AG08396 (cell line): ENCODE results near the gene ADAMTS15.

ENCODE experiments used
- DNase-seq: peaks from one replicate; pipeline ENCODE4 v3.0.0; 2012; ENCODE audit warnings: low spot score, mixed read lengths

ADAMTS15 gene

DNA sequence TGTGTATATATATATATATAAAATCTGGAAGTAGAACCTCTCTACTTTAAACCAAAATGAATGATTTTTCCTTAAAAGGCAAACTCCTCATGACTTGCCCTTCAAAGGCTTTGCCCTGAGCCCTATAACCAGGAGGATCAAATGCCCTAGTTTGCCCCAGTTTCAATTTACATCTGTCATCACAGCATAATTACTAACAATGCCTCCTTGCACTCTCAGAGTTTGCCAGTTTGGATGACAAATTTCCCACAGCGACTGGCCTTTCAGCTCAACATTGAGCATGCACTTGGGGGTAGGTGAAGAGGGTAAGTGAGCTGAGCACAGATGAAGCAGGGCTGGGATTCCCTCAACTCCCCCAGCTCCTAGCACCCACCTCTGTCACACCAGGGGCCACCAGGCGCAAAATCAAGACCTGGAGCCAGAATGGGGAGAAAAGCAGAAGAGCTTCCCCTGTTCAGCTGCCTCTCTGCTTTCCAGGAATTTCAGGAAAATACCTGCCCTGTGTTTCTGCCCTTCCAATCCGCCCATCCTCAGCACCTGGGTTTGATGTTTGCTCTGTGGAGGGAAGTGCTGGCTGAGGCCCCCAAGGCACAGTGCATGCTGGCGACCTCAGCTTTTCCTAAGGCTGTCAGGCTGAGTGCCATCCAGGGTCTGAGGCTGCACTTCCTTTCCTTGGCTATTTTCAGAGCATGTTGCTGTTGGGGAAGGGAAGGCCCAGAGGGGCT is 67.5 kb downstream of the ADAMTS15 start:
- no peak for DNase-seq

DNA sequence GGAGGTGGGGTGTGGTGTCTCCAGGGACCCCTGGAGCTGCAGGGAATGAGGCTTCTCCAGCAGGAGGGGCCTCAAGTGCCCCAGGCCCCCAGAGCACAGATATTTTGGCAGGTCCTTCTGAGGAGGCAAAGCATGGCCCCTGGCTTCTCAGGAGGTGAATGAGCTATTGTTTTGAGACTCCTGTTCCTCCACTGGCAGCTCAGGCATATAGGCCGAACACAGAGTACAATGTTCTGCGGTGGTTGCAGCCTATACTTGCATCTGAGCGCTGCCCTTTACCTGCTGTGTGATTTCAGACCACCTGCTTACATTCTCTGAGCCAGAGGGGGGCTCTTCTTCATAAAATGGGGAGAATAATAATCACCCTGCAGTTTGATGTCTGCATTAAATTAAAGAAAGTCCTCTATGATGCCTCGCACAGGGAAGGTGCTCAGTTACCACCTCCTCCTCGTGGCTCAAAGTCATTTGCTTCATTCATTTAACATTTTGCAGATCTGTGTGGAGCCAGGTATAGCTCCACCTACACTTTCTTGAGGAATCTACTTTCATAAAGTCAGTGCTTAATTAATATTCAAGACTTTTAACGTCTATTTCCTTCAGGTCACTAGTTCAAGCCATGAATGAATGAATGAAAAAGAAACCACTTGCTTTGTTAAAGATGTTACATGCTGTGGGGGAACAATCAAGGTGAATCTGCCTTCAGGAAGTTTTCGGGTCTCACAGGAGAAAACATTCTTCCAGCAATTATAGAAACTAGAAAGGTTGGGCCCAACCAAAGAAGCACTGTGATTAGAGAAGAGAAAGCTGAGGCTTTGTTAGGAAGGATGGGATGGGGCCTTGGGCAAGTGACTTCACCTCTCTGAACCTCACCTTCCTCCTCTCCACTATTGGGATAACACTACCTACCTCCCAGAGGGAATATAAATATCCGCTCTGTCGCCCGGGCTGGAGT is 68.4 kb downstream of the ADAMTS15 start:
- DNase-seq: no peak

DNA sequence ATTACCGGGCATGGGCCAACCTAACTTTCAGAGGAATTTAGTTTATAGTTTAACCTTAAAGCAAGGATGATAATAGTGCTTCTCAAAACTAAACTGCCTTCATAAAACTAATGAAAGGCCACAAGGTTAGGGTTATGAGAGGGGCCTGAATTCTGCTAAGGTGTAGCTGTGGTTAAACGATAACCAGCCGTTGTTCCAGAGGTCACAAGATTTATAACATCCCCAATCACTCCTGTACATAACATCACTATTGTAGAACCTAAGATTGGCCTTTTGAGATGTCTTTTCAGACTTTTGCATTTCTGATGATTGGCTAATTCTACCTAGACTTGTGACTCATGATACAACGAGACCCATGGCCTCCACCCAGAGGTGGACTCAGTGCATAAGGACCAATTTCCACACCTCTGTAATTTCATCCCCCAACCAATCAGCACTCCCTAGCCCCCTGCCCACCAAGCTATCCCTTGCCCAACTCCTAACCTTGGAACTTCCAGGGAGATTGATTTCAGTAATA is 69.8 kb downstream of the ADAMTS15 start:
- DNase-seq: no peak

DNA sequence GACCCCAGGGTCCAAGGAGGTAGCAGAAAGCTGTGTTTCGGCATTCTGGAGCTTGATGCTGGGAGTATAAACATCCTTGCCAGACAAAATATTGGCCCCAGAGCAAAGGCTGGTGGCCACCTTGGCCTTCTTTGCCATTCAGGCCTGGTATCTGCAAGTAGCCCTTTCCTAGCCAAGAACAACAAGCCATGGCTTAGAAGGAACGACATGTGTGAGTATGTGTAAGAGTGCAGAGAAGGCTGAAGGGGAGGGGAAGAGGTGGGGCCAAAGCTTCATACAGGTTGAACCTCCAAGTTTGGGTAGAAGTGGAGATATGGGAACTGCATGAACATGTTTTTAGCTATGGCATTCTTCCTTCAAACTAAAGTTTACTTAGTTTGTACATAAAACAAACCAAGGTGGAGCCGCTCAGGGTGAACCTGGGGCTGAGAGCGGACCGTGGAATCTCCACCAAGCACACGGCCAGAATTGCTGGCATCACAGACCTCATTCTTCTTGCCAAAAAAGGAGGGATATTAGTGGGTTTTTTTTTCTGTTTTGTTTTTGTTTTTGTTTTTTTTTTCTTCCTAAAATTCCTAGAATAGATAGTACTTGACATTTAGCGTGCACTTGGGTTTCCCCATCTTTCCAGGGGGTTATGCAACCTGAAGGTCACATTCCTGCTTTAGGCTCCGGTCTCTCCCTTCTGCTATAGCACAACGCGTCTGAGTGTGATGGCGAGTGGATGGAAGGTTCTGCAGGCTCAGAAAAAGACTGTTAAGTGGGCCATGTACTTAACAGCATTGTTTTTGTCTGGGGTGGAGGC is 70.9 kb downstream of the ADAMTS15 start:
- DNase-seq: no peak

DNA sequence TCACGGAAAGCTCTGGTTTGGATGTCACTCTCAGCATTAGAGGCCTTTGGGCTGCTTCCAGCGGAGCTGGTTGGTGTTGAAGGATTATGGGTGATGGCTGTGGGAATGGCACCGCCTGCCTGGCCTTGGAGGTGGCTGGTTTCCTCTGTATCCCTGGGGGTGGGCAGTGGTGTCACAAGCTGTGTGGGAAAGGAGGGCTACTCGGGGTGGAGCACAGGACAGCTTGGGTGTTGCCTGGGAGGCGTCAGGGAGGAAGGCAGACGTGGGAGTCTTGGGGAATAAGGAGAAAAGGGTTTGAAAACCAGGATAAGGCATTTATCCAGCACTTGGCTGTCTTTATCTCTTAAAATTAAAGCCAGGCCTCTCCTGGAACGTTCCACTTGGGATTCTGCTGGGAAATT is 71.8 kb downstream of the ADAMTS15 start:
- no peak for DNase-seq

DNA sequence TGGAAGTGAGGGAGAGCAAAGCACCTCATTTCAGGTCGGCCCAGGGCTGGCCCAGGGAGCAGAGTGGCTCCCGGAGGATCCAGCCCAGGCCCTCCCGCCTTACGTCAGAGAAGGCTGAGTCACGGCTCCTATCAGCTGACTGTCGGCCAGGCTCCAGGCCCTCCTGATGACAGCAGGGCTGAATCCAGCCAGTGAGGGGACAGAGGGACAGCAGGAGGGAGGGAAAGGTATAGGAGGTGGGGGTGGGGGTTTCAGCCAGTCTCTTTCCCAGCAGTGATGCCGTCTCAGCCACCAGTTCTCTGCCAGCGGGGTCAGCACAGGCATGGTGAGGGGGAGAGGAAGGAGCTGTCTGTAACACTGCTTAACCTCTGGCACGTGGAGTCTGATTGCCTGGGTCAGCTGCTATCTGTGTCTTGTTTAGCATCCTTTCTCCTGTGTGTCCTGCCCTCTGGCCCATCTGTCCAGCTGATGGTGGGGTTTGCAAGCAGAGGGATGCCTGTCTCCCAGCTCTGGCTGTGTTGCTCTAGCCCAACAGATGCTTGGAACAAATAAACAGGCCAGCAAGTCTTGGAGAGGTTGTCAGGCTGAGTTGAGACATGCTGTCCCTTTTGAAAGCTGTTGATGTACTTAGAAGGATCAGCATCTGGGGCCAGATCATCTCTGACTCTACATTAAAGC is 74.0 kb downstream of the ADAMTS15 start:
- DNase-seq: peak; percentile 92

DNA sequence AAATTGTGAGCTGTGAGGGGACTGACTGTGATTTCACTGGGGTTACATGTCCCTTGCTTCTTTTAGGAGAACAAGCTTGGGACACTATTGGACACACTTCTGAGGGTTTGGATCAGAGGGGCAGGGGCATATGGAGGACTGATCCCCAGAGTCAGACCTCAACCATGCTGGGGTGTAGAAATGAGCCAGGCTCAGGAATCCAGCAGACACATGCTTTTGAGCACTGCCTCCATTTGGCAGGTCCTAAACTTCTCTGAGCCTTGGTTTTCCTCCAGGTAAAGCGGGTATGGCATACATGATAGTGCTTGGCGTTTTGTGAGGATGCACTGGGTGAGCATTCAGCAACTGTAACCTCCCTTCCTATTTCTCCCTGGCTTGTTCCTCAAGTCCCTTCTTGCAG is 74.7 kb downstream of the ADAMTS15 start:
- DNase-seq: no peak

DNA sequence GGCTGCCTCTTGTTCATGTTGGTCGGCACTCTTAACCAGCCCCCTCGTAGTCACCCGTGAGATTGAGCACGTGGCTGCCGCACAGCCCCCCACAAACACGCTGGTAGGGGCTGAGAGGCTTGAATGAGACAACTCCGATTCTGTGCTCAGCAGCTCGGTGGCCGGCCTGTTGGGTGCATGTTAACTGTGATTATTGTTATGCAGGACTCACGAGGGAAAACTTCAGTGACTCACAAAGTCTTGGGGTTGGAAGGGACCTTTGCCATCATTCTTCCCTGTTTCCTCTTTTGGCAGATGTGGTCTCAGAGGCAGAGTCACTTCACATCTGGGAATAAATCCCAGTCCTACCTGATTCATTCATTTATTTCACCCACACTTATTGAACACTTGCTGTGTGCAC is 75.2 kb downstream of the ADAMTS15 start:
- peak; percentile 73 for DNase-seq

DNA sequence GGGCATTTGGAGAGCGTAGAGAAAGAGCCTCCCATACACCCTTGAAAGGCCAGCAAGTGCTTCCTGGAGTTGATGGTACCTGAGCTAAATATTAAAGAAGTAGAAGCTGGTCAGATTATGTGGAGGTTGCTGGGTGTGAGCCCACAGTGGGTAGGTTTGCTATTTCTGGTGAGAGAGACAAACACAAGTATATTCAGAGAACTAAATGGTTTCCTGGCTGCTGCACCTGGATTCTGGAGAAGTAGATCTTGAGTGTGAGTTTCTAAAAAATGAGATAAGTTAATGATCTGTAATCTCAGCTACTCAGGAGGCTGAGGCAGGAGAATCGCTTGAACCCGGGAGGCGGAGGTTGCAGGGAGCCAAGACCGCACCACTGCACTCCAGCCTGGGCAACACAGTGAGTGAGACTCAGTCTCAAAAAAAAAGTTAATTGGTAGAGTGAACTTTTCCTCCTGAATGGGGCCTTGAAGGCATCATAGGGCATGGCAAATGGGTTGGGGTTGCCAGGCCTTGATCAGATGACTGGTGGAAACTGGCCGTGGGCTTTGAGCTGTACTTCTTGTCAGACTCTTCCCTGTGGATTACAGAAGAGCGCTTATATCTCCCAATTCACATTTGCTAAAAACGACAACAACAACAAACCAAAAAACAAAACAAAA is 75.8 kb downstream of the ADAMTS15 start:
- DNase-seq: no peak

DNA sequence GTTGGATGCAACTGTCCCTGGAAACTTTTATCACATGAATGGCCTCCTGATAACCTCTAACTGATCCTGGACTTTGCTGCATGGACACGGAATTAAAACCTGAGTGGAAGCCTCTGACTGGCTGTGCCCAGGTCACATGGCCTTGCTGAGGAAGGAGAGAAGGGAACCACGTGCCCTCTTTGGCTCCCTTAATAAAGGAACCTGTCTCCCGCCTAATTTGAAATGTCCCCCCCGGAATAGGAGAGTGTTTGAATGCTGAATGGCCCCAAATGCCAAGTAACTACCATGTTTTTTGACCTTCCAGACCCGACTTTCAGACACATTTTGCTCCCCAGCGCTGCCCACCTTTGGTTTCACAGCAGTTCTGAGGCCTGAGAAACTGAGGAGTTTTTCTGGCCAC is 76.9 kb downstream of the ADAMTS15 start:
- no peak for DNase-seq
